SU-DHL-6 (cell line): Measurements from ENCODE around the gene RAB8A.

Experiments used
- EZH2phosphoT487 ChIP-seq: fragments of 200-600 bp; sonication (generic), shearing (Covaris generic); conservative IDR thresholded peaks from 2 replicates; pipeline ENCODE4 v1.6.1; 2018; ENCODE audit warnings: mild to moderate bottlenecking, antibody characterized with exemption, low read length, moderate library complexity, mixed read lengths
- TF ChIP-seq, protein P1 (sequence below): fragments of 200-600 bp; sonication (generic); IDR thresholded peaks from one replicate; pipeline ENCODE4 v1.5.1; 2017; ENCODE audit warnings: antibody characterized with exemption, mild to moderate bottlenecking, low read length, moderate library complexity; ENCODE audit not compliant: insufficient read depth, poor library complexity, severe bottlenecking

DNA sequence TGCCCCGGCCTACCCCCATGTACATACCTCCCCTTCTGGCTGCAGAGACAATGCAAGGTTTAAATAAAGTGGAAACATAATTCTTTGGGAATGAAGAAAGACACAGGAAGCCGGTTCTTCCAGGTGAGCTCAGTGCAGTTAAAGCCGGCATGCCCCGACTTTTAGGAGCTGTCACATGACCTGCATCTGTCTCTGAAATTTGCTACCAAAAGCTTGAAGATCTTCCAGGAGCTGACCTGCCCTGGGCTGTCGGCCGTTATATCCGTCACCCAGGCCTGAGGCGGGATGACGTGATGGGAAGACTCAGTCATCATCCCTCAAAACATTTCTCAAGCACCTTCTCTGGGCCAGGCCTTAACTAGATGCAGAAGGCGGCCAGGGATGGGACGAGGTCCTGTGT, 10.3 kb downstream of the RAB8A start:
- TF ChIP-seq, protein P1, sequence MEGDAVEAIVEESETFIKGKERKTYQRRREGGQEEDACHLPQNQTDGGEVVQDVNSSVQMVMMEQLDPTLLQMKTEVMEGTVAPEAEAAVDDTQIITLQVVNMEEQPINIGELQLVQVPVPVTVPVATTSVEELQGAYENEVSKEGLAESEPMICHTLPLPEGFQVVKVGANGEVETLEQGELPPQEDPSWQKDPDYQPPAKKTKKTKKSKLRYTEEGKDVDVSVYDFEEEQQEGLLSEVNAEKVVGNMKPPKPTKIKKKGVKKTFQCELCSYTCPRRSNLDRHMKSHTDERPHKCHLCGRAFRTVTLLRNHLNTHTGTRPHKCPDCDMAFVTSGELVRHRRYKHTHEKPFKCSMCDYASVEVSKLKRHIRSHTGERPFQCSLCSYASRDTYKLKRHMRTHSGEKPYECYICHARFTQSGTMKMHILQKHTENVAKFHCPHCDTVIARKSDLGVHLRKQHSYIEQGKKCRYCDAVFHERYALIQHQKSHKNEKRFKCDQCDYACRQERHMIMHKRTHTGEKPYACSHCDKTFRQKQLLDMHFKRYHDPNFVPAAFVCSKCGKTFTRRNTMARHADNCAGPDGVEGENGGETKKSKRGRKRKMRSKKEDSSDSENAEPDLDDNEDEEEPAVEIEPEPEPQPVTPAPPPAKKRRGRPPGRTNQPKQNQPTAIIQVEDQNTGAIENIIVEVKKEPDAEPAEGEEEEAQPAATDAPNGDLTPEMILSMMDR = no peak
- TF ChIP-seq EZH2phosphoT487 = no peak
